H9 (cell line): ENCODE results near the gene TERF2IP. TPM values are rescaled to one million over a fixed set of nuclear protein-coding genes. Genes with fewer than 3 reads are reported as not detected.
A peak's percentile ranks its signal among the peaks of the same experiment; 100 is the strongest.

ENCODE experiments used
- DNase-seq: peaks from one replicate; pipeline ENCODE4 v3.0.0-alpha.2; 2017
- H2AFZ ChIP-seq: one replicate; pipeline ENCODE4 v1.6.1; 2013; ENCODE audit warnings: mild to moderate bottlenecking, low read length, control low read depth, moderate library complexity
- H2AK5ac ChIP-seq: 2 replicates; pipeline ENCODE4 v1.6.1; 2013; ENCODE audit warnings: low read length, control low read depth, mixed read lengths; ENCODE audit not compliant: insufficient read length
- H2BK120ac ChIP-seq: one replicate; pipeline ENCODE4 v1.6.1; 2013; ENCODE audit warnings: low read depth, mild to moderate bottlenecking, low read length, control low read depth, inconsistent platforms; ENCODE audit not compliant: poor library complexity, severe bottlenecking
- H2BK12ac ChIP-seq: 2 replicates; pipeline ENCODE4 v1.6.1; 2013; ENCODE audit warnings: low read length, control low read depth, mixed read lengths, low read depth; ENCODE audit not compliant: insufficient read length
- H2BK15ac ChIP-seq: 2 replicates; pipeline ENCODE4 v1.6.1; 2013; ENCODE audit warnings: low read depth, low read length, control low read depth
- H2BK20ac ChIP-seq: one replicate; pipeline ENCODE4 v1.6.1; 2013; ENCODE audit warnings: low read depth, mild to moderate bottlenecking, low read length, control low read depth, inconsistent platforms; ENCODE audit not compliant: poor library complexity, severe bottlenecking
- H2BK5ac ChIP-seq: 2 replicates; pipeline ENCODE4 v1.6.1; 2013; ENCODE audit warnings: low read length, control low read depth, mixed read lengths; ENCODE audit not compliant: insufficient read length
- H3K14ac ChIP-seq: 2 replicates; pipeline ENCODE4 v1.6.1; 2013; ENCODE audit warnings: low read length, control low read depth; ENCODE audit not compliant: insufficient read depth
- H3K18ac ChIP-seq: 2 replicates; pipeline ENCODE4 v1.6.1; 2013; ENCODE audit warnings: low read depth, mild to moderate bottlenecking, mixed read lengths, low read length, control low read depth; ENCODE audit not compliant: insufficient read length
- H3K23ac ChIP-seq: 2 replicates; pipeline ENCODE4 v1.6.1; 2013; ENCODE audit warnings: low read length, control low read depth, mixed read lengths, low read depth; ENCODE audit not compliant: insufficient read length
- H3K23me2 ChIP-seq: 2 replicates; pipeline ENCODE4 v1.6.1; 2013; ENCODE audit warnings: low read depth, mild to moderate bottlenecking, mixed read lengths, low read length, control low read depth; ENCODE audit not compliant: insufficient read length, poor library complexity, severe bottlenecking
- H3K27ac ChIP-seq: 2 replicates; pipeline ENCODE4 v1.5.1; 2013; ENCODE audit warnings: low read length, control low read depth, mixed read lengths, low read depth; ENCODE audit not compliant: insufficient read length
- H3K27me3 ChIP-seq: 2 replicates; pipeline ENCODE4 v1.6.1; 2013; ENCODE audit warnings: low read length, control low read depth, inconsistent platforms; ENCODE audit not compliant: insufficient read depth
- H3K4ac ChIP-seq: 2 replicates; pipeline ENCODE4 v1.6.1; 2013; ENCODE audit warnings: low read depth, mild to moderate bottlenecking, control low read depth, inconsistent platforms, low read length, moderate library complexity
- H3K4me1 ChIP-seq: 2 replicates; pipeline ENCODE4 v1.6.1; 2013; ENCODE audit warnings: low read length, control low read depth, inconsistent platforms; ENCODE audit not compliant: insufficient read depth
- H3K4me2 ChIP-seq: 2 replicates; pipeline ENCODE4 v1.6.1; 2013; ENCODE audit warnings: low read length, control low read depth, mixed read lengths; ENCODE audit not compliant: insufficient read length, insufficient read depth
- H3K56ac ChIP-seq: 2 replicates; pipeline ENCODE4 v1.6.1; 2013; ENCODE audit warnings: low read depth, mild to moderate bottlenecking, mixed read lengths, low read length, control low read depth; ENCODE audit not compliant: insufficient read length
- H3K79me1 ChIP-seq: 2 replicates; pipeline ENCODE4 v1.6.1; 2013; ENCODE audit warnings: low read depth, mild to moderate bottlenecking, moderate library complexity, low read length, control low read depth, inconsistent platforms; ENCODE audit not compliant: insufficient read depth, poor library complexity, severe bottlenecking
- H3K79me2 ChIP-seq: 2 replicates; pipeline ENCODE4 v1.6.1; 2013; ENCODE audit warnings: low read length, control low read depth, inconsistent platforms; ENCODE audit not compliant: insufficient read depth
- H3K9ac ChIP-seq: 2 replicates; pipeline ENCODE4 v1.6.1; 2013; ENCODE audit warnings: low read length, control low read depth, mixed read lengths; ENCODE audit not compliant: insufficient read length; ENCODE audit errors: extremely low read depth
- H3K9me3 ChIP-seq: one replicate; pipeline ENCODE4 v1.6.1; 2013; ENCODE audit warnings: low read depth, low read length, inconsistent platforms; ENCODE audit not compliant: control insufficient read depth
- H3T11ph ChIP-seq: one replicate; pipeline ENCODE4 v1.6.1; 2013; ENCODE audit warnings: mild to moderate bottlenecking, low read length, control low read depth, inconsistent platforms
- H4K20me1 ChIP-seq: one replicate; pipeline ENCODE4 v1.6.1; 2013; ENCODE audit not compliant: control insufficient read depth, insufficient read length, insufficient read depth
- H4K5ac ChIP-seq: 2 replicates; pipeline ENCODE4 v1.6.1; 2013; ENCODE audit warnings: low read depth, mild to moderate bottlenecking, mixed read lengths, low read length, control low read depth; ENCODE audit not compliant: insufficient read length
- H4K8ac ChIP-seq: replicated peaks from 2 replicates; pipeline ENCODE4 v1.6.1; 2013; ENCODE audit warnings: low read length, control low read depth, mixed read lengths, low read depth; ENCODE audit not compliant: insufficient read length
- H4K91ac ChIP-seq: 2 replicates; pipeline ENCODE4 v1.6.1; 2013; ENCODE audit warnings: low read depth, mild to moderate bottlenecking, moderate library complexity, mixed read lengths, low read length, control low read depth; ENCODE audit not compliant: insufficient read length
- H3K27ac Mint-ChIP-seq, 3 experiments: 2 replicates in 2 of 3; 3 replicates in 1 of 3; pipeline ENCODE4 v1.8.0; 2020 to 2021; ENCODE audit warnings: mixed read lengths in 3 of 3, mild to moderate bottlenecking in 1 of 3, moderate library complexity in 1 of 3
- H3K27me3 Mint-ChIP-seq: 2 replicates; pipeline ENCODE4 v1.8.0; 2021; ENCODE audit warnings: low read depth, mild to moderate bottlenecking, moderate library complexity, mixed read lengths
- H3K36me3 Mint-ChIP-seq, 3 experiments: 2 replicates in 2 of 3; 3 replicates in 1 of 3; pipeline ENCODE4 v1.8.0; 2020 to 2021; ENCODE audit warnings: low read depth in 3 of 3, mixed read lengths in 3 of 3; ENCODE audit not compliant: insufficient read depth in 1 of 3
- H3K4me1 Mint-ChIP-seq, 2 experiments: 2 replicates each; pipeline ENCODE4 v1.8.0; 2020; ENCODE audit warnings: mixed read lengths in 2 of 2
- H3K4me3 Mint-ChIP-seq, 2 experiments: 2 replicates in 1 of 2; 3 replicates in 1 of 2; pipeline ENCODE4 v1.8.0; 2020 to 2021; ENCODE audit warnings: mild to moderate bottlenecking in 2 of 2, mixed read lengths in 2 of 2, moderate library complexity in 1 of 2
- H3K9me3 Mint-ChIP-seq, 2 experiments: 2 replicates in 1 of 2; 3 replicates in 1 of 2; pipeline ENCODE4 v1.8.0; 2020; ENCODE audit warnings: mild to moderate bottlenecking in 2 of 2, mixed read lengths in 2 of 2, moderate library complexity in 1 of 2
- WGBS: extraction: QIAGEN DNeasy Blood & Tissue Kit; methylation state at CpG from one replicate; pipeline ENCODE4 v1.1.7; 2013; ENCODE audit warnings: missing lambda C conversion rate, low lambda C conversion rate, mixed read lengths; ENCODE audit not compliant: insufficient read length; ENCODE audit errors: extremely low coverage; 5-methylcytosine and 5-hydroxymethylcytosine counted together
- total RNA-seq: library from RNA; stranded (reverse); gene quantifications from 2 replicates; pipeline ENCODE4 v1.2.1, GENCODE V29; 2021
- TF ChIP-seq, protein P1 (sequence below): fragments of 200-600 bp; sonication (generic); conservative IDR thresholded peaks from 3 replicates; pipeline ENCODE4 v1.8.0; 2021; ENCODE audit warnings: antibody characterized with exemption, mild to moderate bottlenecking

TERF2IP gene
- total RNA-seq, 1 experiment from 2014 or later, result 15.6 TPM

DNA sequence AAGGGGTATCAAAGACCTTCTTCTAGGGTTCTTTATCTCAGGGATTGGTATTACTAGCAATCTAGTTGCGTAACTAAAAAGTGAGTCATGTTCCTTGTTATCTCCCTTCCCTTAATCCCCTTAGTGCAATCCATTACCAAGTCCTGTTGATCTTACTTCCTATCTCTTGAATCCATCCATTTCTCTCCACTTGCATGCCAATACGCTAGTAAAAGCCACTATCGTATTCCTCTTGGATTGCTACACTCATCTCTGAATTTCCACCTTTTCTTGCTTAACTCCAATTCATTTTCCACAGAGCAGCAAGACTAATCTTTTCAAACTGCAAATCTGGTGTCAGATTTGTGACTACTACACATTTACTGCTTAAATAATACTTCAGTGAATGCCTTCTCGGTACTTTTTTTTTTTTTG, 22.6 kb upstream of the TERF2IP start:
- no peak overlapping the region for H3K4ac ChIP-seq
- no peak overlapping the region for H2BK20ac ChIP-seq
- H3K4me1 ChIP-seq, result no peaks in the 10 kb centered on the region
- Mint-ChIP-seq H3K27me3 (peaks cover 2% of the 10 kb centered on the region; the same call in 1 of the 2 replicates), H3K4me1 (peaks cover 15 to 17% of the 10 kb centered on the region in 2 experiments), H3K4me3 (peak overlapping the region in 1 of 2 experiments; percentile 12; a peak in 1 of 5 replicates), H3K36me3 (peaks cover 30 to 56% (median 51%) of the 10 kb centered on the region in 3 experiments; a peak in 6 of 7 replicates), H3K9me3 (no peaks in the 10 kb centered on the region), H3K27ac (peak overlapping the region in 1 of 3 experiments; percentile 44; a peak in 1 of 7 replicates)
- no peak overlapping the region for H3K56ac ChIP-seq
- no peak overlapping the region for H3K23ac ChIP-seq
- H2BK15ac ChIP-seq, result no peak overlapping the region
- H4K8ac ChIP-seq, result no peak overlapping the region
- H3K14ac ChIP-seq, result no peak overlapping the region
- H4K91ac ChIP-seq, result no peak overlapping the region
- no peak overlapping the region for H3K9ac ChIP-seq
- no peak overlapping the region for H2AK5ac ChIP-seq
- no peak overlapping the region for H3K18ac ChIP-seq
- no peaks in the 10 kb centered on the region for H3K27me3 ChIP-seq
- H3K27ac ChIP-seq, result no peak overlapping the region
- no CpG with 5 or more reads among the region's 4 CpGs for WGBS
- no peak overlapping the region for H2BK5ac ChIP-seq
- no peaks in the 10 kb centered on the region for H3K79me2 ChIP-seq
- H4K5ac ChIP-seq, result no peak overlapping the region
- H3T11ph ChIP-seq, result no peak overlapping the region
- H3K9me3 ChIP-seq, result no peaks in the 10 kb centered on the region
- H2AFZ ChIP-seq, result no peak overlapping the region
- no peaks in the 10 kb centered on the region for H4K20me1 ChIP-seq
- H3K4me2 ChIP-seq, result no peak overlapping the region
- no peak for DNase-seq
- no peaks in the 10 kb centered on the region for H3K79me1 ChIP-seq
- peaks cover 11% of the 10 kb centered on the region for H3K23me2 ChIP-seq
- TF ChIP-seq, protein P1, sequence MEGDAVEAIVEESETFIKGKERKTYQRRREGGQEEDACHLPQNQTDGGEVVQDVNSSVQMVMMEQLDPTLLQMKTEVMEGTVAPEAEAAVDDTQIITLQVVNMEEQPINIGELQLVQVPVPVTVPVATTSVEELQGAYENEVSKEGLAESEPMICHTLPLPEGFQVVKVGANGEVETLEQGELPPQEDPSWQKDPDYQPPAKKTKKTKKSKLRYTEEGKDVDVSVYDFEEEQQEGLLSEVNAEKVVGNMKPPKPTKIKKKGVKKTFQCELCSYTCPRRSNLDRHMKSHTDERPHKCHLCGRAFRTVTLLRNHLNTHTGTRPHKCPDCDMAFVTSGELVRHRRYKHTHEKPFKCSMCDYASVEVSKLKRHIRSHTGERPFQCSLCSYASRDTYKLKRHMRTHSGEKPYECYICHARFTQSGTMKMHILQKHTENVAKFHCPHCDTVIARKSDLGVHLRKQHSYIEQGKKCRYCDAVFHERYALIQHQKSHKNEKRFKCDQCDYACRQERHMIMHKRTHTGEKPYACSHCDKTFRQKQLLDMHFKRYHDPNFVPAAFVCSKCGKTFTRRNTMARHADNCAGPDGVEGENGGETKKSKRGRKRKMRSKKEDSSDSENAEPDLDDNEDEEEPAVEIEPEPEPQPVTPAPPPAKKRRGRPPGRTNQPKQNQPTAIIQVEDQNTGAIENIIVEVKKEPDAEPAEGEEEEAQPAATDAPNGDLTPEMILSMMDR, result no peak
- no peak overlapping the region for H2BK120ac ChIP-seq
- H2BK12ac ChIP-seq, result no peak overlapping the region
